HG02970 (cell line): ENCODE measurements around the gene COG1.

Experiments used
- ATAC-seq: cut with Tn5 transposase; IDR thresholded peaks from one replicate; pipeline ENCODE4 v1.9.1; 2021; ENCODE audit warnings: mild to moderate bottlenecking, moderate library complexity, moderate number of reproducible peaks; ENCODE audit not compliant: unreplicated experiment, low FRiP score

The COG1 gene

DNA sequence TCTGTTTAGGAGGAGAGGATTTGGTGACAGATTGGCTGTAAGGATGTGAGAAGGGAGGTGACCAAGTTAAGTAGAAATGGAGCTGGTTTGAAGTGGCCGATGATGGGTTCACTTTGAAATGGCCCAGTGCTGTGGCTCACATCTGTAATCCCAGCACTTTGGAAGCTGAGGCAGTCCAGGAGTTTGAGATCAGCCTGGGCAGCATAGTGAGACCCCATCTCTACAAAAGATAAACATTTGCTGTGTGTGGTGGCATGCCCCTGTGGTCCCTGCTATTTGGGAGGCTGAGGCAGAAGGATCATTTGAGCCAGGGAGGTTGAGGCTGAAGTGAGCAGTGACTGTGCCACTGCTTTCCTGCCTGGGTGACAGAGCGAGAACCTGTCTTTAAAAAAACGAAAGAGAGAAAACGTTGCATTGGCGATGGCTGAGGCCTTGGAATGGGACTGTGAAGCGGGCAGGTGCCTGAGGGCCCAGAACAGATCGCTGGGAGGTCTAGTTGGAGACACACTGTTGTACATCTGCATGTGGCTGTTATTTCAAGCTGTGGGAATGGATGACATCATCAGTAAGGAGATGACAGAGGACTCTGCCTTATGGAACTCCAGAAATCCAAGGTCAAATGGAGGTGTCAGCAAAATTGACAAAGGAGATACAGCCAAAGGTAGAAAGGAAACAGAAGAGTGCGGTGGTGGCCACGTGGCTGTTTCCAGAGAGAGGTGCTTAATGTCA, 5.5 kb downstream of the COG1 start:
- ATAC-seq, result no peak

DNA sequence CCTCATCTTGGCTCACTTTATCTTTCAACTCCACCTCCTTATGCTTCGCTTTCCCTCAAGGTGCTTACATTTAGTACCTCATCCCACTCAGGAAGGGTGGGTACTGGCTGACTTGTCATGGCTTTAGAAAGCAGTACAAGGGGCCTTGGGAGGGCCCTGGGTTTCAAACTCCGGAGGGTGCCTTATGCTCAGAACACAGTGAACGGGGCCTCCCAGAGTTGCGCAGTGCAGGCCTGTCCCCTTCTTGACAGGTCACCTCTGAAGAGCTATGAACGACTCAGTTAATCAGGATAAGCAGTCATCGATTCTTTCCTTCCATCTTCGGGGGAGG, 6.0 kb downstream of the COG1 start:
- no peak for ATAC-seq

DNA sequence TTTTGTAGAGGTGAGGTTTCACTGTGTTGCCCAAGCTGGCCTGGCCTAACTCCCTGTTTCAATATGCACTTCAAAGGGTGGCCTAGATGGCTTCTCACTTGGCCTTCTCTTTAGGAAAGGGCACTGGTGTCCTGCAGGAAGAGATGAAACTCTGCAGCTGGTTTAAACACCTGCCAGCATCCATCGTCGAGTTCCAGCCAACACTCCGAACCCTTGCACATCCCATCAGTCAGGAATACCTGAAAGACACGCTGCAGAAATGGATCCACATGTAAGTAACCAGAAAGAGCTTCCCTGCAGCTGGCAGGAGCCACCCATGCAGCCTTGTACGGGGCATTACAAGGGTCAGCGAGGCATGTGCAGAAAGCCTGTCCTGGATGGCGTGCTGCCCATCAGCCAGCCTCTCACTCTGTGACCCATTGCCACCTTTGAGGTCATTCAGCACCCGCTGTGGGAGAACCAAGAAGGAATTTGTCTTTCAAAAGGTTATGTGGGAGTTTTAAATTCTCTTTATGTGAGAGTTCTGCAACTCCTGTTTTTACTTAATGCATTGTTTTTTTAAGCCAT, 7.0 kb downstream of the COG1 start:
- ATAC-seq, result no peak

DNA sequence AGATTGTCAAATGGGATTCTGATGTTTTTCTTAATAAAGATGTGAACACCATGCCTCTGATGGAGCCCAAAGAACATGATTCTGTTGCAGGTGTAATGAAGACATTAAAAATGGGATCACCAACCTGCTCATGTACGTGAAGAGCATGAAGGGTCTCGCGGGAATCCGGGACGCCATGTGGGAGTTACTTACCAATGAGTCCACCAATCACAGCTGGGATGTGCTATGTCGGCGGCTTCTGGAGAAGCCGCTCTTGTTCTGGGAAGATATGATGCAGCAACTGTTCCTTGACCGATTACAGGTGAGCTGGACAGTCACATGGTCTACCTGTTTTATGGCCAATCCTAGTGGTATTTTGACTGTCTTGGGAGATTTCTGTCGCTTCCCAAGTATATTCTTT, 7.6 kb downstream of the COG1 start:
- no peak for ATAC-seq

DNA sequence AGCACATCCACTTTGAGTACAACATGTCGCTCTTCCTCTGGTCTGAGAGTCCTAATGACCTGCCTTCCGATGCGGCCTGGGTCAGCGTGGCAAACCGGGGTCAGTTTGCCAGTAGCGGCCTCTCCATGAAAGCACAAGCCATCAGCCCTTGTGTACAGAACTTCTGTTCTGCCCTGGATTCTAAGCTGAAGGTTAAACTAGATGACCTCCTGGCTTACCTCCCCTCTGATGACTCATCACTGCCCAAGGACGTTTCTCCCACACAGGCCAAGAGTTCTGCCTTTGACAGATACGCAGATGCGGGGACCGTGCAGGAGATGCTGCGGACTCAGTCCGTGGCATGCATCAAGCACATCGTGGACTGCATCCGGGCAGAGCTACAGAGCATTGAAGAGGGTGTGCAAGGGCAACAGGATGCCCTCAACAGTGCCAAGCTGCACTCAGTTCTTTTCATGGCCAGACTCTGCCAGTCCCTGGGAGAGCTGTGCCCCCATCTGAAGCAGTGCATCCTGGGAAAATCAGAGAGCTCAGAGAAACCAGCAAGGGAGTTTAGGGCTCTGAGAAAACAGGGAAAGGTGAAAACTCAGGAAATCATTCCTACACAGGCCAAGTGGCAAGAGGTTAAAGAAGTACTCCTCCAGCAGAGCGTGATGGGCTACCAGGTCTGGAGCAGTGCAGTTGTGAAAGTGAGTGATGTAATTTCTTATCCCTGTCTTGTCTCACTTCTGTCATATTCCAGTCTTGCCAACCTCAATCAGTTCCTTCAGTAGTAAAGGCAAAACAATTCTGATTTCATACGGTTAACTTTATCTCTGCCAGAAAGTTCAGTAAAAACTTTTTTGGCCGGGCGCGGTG, 8.6 kb downstream of the COG1 start:
- ATAC-seq, result no peak

DNA sequence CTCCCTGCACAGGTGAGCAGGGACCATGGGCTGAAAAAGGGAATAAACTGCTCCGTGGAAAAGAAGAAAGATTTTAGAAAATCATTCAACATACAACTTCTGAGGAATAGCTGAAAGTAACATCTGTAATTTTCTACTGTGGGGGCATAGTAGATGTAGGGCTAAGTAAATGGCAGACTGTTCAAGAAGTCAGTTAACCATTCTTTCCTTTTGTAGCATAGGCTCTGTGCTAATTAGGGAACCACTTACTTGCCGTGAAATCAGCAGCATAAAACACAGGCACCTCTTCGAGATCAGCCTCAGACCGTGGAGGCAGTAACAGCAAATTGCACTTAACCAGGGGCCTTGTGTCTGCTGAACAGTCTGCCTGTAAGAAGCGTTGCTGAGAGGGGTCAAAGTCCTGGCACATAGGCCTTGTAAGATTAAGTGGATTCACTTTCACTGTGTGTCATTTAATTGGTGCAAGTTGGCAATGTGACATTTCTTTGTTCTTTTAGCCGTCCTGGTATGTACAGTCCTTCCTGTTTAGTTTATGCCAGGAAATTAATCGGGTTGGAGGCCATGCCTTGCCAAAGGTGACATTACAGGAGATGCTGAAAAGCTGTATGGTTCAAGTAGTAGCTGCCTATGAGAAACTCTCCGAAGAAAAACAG, 10.4 kb downstream of the COG1 start:
- ATAC-seq, result no peak

DNA sequence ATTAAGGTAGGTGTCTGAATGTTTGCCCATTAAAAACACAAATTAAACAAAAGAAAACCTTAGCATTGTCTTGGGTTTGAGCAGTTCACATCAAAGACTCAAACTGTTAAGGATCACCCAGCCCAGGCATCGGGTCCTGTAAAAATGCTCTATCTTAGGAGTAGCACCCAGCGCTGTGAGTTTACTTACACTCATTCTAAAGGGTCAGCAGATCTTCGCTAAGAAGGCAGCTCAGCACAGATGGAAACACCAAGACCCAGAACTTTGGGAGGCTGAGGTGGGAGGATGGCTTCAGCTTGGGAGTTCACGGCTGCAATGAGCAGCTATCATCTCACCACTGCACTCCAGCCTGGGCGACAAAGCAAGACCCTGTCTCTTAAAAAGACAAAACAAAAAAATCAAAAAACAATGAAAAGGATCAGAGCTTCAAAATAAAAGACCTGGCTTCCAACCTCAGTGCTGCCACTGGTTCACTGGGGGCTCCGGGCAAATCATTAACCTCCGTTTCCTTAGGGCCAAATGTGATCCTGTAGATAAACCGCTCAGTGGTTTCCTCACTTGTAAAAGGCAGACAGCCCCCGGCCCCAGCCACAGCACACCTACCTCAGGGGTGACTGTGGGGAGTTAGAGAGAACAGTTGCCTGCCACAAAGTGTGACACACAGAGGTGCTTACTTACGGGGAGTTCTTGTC, 11.1 kb downstream of the COG1 start:
- ATAC-seq, result no peak

DNA sequence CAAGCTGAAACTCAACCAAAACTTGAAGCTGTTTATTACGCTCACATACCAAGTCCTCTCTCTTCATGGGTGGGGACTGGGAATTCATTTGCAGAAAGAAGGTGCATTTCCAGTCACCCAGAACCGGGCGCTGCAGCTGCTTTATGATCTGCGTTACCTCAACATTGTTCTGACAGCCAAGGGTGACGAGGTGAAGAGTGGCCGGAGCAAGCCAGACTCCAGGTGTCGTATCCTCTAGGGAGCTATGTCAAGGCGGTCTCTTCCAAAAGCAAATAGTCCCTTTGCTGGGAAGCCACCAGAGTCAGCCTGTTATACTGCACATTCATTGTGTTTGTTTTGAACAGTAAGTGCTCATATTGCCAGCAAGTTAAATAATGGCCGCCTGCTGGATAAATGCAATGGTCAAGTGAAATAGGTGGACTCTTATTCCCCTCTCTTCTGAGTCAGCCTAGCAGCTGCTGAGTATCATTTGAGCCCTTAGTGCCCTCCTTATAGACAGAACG, 12.7 kb downstream of the COG1 start:
- ATAC-seq, result no peak

DNA sequence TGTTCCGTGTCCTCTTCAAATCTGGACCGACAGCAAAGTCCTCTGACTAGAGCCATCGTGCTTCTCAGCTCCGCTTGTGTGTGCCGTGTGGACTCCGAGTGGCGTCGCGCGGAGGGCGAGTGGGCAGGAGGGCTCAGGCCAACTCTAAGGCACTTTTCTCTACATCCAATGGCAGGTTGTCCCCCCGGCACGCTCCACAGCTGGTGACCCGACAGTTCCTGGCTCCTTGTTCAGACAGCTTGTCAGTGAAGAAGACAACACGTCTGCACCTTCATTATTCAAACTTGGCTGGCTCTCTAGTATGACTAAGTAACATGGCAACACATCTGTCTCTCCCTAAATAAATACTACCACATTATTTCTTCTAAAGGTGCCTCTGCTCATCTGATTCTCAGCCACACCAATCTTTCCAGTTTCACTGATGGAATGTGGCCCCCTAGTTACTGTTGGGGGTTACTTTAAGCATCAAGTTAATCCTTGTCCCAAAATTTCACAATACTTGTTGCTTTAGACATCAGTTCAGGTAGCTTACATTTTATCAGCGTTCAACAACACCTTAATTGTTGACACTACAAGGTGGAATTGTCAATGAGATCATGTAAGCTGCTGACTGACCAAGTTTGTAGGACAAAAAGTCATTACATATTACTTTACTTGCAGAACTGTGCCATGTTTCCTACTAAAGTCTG, 15.4 kb downstream of the COG1 start:
- no peak for ATAC-seq

DNA sequence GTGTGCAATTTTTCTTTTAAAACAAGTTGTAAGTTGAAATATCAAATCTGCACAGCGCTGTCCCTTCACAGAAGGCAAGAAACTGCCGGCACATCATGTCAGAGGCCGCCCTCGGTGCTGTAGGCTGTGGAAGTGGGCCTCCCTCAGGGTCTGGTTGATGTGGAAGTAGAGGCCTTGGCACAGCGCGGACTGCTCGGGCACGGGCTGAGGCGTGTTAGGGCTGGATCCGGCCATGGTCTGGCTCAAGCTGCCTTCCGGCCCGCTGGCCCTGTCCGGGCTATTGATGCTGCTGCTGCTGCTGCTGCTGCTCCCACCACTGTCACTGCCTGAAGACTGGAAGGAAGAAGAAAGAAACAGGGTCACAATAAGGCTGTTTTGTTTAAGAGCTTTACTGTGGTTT, 16.6 kb downstream of the COG1 start:
- no peak for ATAC-seq

DNA sequence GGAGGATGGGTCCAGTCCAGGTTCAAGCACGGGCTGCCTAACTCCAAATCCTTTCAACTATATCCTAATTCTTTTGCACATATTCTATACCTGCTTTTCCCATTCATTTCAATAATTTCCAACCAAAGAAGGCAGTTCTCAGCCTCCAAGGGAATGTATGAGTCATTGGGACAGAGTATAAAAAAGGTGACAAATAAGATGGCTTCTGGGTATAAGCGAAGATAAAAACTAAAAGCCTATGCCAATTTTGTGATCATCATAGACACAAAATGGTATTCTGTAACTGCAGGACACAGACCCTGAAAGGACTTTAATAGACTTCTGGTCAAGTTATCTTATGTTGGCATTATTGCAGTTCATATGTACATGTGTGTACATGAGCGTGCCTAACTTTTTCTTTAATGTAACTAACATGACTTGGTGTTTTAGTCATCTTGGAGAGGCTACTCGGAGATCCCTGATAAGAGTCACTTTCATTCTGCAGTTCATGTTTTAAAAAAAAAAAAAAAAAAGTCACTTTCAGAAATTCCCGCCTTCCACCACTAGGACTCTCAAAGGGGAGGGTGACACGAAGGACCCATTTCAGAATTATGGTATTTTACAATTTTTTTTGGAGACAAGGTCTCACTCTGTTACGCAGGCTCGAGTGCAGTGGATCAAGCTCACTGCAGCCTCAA, 17.3 kb downstream of the COG1 start:
- ATAC-seq, result no peak

DNA sequence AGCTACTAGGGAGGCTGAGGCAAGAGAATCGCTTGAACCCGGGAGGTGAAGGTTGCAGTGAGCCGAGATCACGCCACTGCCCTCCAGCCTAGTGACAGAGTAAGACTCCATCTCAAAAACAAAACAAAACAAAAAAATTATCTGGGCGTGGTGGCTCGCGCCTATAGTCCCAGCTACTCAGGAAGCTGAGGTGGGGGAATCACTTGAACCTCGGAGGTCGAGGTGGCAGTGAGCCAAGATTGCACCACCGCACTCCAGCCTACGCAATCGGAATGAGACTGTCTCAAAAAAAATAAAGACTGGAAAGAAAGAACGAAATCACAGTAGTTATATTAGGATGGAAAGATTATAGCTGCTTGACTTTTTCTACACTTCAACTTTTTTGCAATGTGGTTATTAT, 18.9 kb downstream of the COG1 start:
- ATAC-seq, result no peak

DNA sequence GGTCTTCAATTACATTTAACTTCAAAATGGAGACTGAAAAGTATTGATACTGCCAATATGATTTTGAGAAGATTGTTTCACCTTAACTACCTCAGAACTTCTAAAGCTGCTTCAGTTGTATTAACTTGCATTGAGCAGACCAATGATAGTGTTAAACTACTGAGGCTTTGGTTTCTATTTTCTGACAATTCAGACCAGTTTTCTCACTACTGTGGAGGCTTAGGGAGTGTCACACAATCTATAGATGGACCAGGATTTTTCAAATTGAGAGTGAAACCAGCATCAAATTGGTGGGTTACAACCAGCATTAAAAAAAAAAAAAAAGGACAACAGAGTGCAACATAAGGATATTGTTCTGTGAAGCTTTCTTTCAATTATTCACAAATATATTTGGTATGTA, 21.2 kb downstream of the COG1 start:
- ATAC-seq, result no peak

DNA sequence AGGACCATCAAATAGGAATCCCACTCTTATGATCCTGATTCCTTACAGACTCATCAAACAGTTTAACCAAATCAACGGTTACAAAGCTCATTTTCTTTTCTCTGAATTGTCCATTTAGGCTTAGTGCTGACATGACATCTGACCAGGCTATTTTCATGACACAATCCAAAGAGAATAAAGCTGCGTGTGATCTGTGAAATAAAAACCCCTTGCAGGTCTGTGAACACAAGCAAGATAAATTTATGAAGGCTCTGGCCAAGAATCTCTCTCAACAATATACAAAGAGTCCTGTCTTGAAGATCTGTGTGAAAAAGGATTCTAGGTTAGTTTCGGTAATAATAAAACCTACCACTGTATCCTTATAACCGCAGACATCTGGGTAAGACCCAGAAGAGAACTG, 22.0 kb downstream of the COG1 start:
- ATAC-seq, result no peak

DNA sequence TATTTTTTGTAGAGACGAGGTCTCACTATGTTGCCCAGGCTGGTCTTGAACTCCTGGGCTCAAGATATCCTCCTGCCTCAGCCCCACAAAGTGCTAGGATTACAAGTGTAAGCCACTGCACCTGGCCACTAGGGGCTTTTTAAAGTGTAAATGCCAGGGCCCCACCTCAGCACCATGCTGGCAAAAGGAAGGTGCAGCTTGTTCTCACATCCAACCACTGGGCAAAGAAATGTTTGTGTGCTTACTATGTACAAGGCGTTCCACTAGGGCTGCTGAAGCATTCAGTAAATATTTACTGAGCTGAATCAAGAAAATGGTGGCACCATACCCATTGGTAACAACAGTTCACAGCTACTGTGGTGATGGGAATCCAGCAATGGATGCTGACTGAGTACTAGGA, 22.6 kb downstream of the COG1 start:
- no peak for ATAC-seq

DNA sequence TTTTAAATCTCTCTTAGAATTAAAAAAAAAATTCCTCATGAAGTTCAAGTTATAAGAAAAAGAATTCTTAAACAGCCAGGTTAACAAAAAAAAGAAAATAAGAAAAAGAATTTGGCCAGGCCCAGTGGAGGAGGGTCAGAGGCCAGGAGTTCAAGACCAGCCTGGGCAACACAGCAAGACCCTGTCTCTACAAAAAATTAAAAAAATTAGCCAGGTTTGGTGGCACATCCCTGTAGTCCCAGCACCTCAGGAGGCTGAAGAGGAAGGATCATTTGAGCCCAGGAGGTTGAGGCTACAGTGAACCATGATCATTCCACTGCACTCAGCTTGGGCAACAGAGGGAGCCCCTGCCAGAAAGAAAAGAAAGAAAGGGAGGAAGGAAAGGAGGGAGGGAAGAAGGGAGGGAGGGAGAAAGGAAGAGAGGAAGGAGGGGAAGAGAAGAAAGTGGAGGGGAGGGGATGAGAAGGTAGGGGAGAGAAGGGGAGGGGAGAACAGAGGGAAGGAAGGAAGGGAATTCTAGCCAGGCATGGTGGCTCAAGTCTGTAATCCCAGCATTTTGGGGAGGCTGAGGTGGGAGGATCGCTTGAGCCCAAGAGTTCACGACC, 30.9 kb downstream of the COG1 start:
- no peak for ATAC-seq

DNA sequence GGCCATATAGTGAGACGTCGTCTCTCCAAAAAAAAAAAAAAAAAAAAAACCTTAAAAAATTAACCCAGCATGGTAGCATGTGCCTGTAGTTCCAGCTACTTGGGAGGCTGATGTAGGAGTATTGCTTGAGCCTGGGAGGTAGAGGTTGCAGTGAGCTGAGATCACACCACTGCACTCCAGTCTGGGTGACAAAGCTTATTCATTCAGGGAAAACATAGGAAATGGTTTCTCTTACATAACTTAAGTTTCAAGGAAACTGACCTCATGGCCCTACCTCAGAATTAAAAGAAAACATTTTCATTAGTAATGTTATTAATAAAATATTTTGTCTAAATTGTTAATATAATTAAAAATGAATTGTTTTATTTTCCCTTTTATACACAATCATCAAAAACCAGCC, 31.4 kb downstream of the COG1 start:
- no peak for ATAC-seq

DNA sequence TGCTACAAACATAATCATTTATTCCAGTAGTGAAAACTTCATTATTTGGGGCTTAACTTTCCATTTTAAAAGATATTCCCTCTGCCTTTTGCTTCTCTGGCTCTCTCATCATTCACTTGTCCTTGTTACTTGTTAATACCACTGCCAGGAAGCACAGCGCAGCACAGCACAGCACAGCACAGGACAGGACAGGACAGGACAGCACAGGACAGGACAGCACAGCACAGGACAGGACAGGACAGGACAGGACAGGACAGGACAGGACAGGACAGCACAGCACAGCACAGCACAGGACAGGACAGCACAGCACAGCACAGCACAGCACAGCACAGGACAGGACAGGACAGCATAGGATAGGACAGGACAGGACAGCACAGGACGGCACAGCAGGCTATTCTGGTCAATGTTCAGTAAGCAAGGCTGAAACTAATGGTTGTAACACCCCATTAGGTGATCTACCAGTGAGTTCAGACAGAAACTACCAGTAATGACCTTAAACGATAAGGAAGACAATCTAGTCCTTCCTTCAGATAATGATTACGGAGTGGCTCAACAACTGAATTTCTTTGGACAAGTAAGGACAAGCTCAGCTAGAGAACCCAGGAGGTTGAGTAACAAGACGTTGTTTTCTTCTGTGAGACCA, 31.9 kb downstream of the COG1 start:
- no peak for ATAC-seq
